NCI-H2196 treated with DMSO at 0.1 percent for 48 hours (cell line): ENCODE results near the gene MLKL.
A peak's percentile ranks its signal among the peaks of the same experiment; 100 is the strongest.
"Not testable (repeated sequence)": the region's sequence is repeated elsewhere in the genome, so short reads cannot be mapped to it uniquely, and the experiment has no call there.

Experiments
- DNase-seq: peaks from one replicate; lab custom pipeline; 2025; ENCODE audit not compliant: unreplicated experiment; lab: John Stamatoyannopoulos, UW

MLKL gene

DNA sequence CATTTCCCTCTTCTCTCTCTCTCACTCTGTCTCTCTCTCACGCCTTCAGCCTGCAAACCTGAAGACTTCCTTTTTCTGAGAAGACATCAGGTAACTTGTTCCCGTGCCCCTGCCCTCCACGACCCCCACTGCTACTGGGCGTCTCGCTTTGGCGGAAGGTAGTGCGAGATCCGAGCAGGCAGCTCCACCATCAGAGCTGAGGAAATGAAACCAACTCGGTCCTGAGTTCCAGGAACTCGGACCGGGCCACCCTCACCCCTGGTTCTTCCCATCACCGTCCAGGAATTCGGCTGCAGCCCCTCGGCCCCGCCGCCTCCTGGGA is 585 bp downstream of the MLKL start:
- DNase-seq = no peak

DNA sequence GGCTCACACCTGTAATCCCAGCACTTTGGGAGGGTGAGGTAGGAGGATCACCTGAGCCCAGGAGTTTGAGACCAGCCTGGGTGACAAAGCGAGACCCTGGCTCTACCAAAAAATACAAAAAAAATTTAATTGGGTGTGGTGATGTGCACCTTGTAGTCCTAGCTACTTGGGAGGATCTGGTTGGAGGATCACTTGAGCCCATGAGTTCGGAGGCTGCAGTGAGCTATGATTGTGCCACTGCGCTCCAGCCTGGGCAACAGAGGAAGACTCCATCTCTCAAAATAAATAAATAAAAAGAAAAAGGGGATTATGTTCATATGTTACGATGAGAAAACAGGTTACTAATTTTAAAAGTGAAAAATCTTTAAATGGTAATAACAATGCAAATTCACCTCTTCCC is 996 bp downstream of the MLKL start:
- no peak for DNase-seq

DNA sequence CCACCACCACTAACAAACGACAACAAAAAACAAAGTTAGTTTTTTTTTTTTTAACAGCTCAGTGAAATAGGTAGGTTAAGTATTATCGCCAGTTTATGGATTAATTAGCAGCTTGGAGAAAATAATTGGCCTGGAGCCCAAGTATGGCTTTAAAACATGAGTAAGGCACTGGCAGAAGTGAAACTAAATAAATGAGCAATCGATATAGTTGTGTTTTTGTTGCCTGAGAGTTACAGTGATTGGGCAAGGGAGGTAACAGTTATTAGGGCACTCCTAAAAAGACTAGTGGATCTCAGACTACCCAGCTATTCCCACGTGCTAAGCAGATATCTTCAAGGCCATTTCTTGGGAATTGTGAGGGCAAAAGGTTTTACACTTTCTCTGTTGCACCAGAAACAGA is 2.4 kb downstream of the MLKL start:
- DNase-seq = no peak

DNA sequence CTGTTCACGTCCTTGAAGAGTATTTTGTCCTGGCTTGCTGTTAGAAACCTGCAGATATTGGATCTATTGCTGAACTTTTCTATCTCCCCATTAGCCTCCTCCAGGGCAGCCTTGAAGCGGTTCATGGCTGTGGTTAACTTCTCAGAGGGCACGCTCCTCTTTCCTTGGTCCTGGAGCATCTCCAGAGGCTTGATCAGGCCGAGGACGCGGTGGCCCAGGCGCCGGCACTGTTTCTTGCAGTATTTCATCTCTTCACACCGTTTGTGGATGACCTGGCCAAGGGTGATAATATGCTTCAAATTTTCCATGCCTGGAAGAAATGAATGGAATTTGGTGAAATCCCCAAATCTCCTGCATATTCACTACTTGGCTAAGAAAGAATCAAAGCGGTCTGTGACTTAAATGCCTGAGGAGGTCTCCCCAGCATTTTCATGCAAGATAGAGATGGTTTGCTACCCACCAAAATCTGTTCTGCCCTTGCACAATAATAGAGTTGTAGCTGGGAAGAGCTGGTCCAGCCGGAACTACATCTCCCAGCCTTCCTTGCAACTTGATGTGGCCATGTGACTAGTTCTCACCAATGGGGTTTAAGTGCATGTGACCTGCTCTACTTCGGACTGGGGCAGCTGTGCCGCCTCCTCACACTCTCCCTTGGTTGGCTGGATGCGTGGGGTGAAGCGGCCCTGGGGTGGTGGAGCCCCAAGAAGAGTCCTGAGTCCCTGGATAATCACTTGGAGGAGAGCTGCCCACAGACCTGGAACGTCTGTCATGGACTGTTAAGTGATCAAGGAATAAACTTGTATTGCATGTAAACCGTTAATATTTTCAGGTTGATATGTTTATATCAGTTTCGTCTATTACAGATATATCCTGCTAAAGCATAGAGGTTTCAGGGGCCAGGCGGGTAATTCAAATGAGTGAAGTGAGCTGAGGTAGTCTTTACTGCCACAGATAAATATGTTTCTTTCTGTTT is 4.9 kb downstream of the MLKL start:
- DNase-seq = peak; percentile 64

DNA sequence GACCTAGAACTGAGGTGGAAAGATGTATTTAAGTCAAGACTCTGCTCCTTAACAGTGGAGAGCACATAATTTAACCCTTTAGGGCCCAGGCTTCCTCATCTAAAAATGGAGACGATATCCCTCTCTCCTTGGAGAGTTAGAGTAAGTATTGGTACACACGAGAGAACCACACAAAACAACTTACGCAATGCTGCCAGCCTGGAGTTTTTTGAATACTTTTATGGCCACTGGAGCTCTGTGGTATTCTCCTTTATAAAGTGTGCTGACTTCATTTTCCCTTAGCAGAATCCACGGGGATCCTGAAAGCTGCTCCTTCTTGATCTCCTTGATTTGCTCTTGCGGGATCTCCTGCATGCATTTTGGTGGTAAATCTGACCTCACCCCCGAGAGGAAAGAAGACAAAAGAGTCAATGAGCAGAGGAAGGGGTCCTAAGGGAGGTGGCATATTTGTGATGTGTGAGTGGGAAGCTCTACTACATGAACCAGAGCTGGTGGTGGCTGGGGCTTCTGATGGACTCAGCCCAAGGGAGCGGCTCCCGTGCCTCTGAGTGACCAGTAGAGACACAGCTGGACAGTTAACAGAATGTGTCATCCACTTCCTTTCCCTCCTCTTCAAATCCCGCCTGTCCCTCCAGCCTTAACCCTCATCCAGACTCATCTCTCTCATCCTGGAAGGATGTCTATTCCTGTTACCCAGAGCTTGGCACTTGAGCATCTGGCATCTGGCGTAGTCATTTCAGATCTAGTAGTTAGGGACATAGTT is 9.4 kb downstream of the MLKL start:
- DNase-seq = no peak

DNA sequence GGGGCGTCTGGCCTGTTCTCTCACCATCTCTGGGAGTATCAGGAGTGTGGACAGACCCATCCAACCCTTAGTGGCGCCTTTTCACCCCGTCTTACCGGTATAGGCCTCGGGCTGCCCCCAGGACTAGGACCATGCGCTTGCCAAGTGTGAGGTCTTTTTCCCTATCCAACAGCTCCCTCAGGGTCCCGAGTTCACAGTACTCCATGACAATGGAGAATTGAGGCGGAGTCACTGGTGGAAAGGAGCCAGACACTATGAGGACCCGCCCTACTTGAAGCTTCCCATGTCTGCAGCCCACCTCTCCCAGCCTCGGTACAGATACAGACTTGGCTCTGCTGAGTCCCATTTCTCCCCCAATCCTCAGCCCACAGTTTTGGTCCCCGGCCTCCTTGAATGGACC is 18.1 kb downstream of the MLKL start:
- DNase-seq = no peak

DNA sequence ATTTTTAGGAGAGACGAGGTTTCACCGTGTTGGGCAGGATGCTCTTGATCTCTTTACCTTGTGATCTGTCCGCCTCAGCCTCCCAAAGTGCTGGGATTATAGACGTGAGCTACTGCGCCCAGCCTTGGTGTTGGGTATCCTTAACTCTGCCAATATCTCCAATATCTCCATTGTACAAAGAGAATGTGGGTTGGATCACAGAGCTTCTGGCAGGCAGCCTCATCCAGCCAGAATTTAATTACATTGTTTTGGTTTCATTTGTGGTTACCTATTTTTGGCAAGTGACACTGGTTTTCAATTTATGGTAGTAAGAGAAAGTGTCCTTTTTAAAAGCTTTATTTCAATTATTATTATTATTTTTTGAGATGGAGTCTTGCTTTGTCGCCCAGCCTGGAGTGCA is 20.0 kb downstream of the MLKL start:
- DNase-seq = no peak

DNA sequence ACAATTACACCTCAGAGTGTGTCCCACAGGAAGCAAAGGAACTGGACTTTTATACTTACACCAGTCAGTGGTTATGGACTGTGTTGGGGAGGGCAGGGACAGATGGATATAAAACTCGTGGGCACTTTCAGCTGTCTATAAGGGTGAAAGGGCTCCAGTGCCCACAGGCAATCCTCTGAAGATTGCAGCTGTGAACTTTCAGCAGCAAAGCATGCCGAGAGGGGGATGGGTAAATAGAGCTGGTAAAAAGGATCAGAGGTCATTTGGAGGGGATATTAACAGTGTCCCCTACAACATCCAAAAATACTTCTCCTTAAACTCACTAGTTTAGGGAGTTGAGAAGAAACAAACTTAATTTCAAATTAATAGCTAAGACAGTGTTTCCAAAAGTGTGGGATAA is 20.7 kb downstream of the MLKL start:
- DNase-seq = no peak

DNA sequence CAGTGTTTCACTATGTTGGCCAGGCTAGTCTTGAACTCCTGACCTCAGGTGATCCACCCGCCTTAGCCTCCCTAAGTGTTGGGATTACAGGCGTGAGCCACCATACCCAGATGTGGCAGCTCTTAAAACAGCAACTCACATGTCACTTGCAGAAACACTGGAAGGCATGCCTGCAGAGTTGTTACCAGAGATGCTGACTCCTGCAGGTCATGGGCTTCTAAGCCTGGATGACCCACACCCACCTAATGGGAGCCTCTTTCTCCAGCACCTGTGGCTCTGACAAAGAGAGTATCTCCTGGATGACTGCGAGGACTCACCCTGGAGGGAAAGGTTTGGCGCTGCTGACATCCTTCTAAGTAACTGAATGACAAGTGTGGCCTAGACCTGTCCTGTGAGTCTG is 22.8 kb downstream of the MLKL start:
- DNase-seq = no peak

DNA sequence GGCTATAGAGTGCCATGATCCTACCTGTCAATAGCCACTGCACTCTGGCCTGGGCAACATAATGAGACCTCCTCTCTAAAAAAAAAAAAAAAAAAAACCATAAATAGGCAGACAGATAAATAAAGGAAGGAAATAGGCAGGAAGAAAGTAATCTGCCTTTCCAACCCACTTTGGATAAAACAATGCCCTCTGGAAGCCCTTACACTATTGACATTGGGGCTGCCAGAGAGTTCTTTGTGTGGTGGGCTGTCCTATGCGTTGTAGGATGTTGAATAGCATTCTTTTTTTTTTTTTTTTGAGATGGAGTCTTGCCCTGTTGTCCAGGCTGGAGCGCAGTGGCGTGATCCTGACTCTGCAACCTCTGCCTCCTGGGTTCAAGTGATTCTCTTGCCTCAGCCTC is 26.8 kb downstream of the MLKL start:
- DNase-seq = no peak

DNA sequence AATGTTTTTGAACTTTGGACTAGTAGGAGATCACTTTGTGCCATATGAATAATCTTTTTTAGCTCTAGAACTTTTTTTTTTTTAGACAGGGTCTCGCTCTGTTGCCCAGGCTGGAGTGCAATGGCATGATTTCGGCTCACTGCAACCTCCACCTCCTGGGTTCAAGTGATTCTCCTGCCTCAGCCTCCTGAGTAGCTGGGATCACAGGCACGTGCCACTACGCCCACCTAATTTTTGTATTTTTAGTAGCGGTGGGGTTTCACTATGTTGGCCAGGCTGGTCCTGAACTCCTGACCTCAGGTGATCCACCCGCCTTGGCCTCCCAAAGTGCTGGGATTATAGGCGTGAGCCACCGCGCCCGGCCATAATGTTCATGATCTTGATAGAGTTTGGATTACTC is 31.8 kb downstream of the MLKL start:
- not testable (repeated sequence) for DNase-seq

DNA sequence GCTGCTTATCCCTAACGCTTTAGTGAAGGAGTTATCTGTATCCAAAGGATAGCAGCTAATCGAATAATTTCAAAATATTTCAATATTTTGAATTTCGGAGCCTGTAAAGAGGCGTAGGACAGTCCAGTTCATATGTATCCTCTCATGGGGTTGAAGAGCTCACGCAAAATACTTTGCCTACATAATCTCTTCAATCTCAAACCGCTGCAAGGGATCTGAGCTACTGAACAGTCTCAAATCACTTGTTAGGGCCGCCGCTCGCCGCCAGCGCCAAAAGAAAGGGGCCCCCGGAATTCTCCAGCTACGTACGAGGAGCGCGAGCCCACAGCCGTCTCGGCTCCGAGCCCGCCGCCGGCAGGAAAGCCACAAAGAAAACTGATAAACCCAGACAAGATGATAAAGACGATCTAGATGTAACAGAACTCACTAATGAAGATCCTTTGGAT is 33.4 kb downstream of the MLKL start:
- DNase-seq = no peak

DNA sequence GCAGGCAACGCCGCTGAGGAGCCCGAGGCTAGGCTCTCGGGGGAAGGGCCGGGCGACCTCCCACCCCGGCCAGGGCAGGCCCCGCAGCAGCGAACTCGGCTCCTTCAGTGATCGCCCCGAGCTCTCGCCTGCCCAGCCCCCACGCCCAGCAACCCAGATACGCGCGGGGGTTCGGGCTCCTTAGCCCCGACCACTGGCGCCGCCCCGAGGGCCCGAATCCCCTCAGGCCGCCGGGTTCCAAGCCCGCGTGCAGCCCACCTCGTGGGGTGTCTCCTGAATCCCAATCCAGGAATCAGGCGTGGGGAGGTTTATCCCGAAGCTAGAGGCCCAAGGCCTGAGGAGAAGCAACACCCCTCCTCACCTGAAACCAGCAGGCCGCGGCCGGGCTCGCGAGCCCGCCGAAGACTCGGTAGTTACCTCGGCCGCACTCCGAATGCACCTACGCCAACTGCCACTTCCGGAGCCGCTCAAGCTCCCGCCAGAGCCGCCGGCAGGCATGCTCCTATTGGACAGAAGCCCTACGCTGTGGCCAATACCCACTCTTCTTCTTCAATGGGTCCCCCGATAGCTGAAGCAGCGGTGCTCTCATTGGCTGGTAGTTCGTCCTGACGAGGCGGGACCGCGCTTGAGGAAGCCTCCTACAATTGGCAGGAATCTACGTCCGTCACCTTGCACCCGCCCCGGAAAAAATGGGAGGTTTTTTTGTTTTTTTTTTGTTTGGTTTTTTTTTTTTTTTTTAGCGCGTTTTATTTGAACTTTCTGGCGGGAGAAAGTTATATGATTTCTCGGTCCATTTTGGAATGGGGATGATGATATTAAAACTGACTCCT is 34.0 kb downstream of the MLKL start, which contains the start of gene RFWD3:
TSS of gene RFWD3 (minus strand) at position 453 of the 830 bp plus-strand sequence. CDS start 5,428 bp downstream, outside the sequence.
- DNase-seq = peak; percentile 78

DNA sequence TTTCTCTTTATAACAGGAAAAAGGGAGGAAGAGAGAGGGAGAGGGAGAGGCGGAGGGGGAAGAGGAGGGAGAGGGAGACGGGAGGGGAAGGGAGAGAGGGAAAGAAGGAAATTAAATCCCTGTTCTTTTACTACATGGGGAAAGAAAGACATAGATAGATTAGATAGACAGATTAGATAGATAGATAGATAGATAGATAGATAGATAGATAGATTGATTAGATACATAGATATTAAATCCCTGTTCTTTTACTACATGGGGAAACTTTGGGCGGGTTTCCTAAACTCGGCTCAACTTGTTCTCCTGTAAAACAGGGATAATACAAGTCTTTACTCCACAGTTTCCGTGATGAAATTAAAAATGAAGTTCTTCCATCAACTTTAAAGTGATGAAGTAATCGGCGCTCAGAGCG is 34.6 kb downstream of the MLKL start:
- DNase-seq = no peak

DNA sequence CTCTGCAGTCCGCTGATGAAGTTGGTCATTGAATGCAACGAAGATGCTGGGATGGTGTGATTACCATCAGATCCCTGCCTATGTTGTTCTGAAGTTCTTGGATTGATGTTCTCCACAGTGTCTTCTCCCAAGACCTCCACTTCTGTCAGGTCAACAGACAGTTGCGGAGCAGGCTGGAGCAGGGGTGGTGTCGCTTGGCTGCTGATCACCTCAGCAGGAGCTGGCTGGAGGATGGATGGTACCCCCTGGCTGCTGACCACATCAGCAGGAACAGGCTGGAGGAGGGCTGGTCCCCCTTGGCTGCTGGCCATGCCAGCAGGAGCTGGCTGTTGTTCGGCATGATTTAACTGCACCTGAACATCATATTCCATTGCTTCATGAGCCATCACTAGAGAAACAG is 39.6 kb downstream of the MLKL start:
- DNase-seq = no peak

DNA sequence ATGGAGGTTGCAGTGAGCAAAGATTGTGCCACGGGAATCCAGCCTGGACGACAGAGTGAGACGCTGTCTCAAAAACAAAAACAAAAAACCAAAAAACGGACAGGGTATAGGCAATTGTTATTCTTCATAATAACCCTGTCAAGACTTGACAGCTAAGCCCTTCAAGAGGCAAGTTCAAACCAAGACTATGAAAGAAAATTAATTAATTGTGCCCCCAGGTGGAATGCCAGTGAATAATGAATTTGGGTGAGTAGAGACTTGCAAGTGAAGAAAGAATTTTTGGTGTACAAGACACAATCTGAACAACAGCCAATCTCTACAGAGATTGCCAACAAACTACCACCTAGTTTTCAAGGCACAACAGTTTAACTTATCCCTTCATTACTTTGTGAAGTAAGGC is 40.3 kb downstream of the MLKL start:
- DNase-seq = no peak

DNA sequence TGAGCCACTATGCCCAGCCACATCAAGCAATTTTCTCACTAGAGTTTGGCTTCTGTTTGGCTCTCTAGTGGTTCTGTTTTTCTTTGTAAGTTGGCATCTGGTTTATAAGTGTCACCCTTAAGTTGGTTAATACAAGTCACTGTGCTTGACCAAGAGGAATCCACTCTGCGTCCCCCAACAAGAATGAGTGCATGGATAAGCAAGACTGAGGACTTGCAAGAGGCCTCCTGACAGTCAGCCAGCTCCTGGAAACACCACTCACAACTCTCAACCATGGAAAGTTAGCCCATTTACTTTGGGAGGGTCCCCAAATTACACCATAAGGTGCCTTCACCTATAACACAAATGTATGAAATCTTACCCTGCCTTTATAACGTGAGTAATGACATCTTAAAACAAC is 41.6 kb downstream of the MLKL start:
- no peak for DNase-seq

DNA sequence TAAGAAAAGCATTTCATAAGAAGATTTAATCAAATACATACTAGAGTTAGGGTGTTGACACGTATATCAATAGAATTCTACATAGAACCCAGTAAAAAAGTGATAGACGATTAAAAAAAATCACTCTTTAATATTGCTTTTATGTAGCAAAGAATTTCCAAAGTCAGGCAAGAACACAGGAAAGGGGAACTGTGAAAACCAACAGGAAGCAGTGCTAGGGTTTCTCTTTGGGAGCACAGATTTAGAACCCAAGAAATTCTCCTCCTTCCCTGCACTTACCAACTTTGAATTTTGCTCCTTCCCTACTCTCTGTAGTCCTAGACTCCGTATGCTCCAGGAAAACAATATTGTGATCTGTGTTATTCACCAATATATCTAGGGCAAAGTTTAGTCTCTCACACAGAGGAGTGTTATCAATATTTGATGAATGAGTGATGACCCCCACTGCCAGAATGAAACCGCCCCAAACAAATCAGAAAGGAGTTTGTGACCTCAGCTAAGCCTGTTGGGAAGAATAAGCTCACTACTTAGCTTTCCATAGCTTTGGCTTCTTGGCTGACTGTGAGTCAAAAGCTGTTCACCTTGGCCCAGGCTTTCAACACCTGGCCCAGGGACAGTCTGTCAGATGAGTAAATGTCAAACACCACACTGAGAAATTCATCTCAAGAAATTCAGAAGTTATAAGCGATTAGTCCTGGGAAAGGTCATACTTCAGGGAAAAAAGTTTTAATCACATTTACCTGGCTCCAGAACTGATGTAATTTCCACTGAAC is 42.6 kb downstream of the MLKL start:
- DNase-seq = no peak

DNA sequence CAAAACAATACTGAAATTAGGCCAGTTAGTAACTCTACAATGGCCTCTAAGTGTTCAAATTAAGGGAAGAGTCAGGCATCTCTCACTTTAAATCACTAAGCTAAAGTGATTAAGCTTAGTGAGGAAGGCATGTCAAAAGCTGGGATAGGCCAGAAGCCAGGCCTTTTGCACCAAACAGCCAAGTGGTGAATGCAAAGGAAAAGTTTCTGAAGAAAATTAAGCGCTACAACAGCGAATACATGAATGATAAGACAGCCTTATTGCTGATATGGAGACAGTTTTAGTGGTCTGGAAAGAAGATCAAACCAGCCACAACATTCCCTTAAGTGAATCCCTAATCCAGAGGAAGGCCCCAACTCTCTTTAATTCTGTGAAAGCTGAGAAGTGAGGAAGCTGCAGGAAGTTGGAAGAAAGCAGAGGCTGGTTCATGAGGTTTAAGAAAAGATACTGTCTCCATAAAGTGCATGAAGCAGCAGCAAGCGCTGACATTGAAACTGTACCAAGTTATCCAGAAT is 46.1 kb downstream of the MLKL start:
- DNase-seq = no peak

DNA sequence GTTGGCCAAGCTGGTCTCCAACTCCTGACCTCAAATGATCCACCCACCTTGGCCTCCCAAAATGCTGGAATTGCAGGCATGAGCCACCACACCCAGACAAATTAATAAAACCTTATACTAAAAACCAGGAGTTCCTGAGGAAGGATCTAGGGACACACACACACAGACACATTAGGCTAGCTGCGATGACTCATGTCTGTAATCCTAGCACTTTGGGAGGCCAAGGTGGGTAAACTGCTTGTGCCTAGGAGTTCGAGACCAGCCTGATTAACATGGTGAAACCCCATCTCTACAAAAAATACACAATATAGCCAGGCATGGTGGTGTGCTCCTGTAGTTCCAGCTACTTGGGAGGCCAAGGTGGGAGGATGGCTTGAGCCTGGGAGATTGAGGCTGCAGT is 47.8 kb downstream of the MLKL start:
- DNase-seq = not testable (repeated sequence)
